HL-60/S4 (cell line): ENCODE measurements around the gene LIMS1.
"Not testable (repeated sequence)": the region's sequence is repeated elsewhere in the genome, so short reads cannot be mapped to it uniquely, and the experiment has no call there.

Experiments
- in situ Hi-C: fragments of 300-500 bp; cut with MboI; formaldehyde crosslinking; loops from 2 replicates; pipeline ENCODE4 v1.14.3; 2022; ENCODE audit warnings: low sequenced_read_pairs

The LIMS1 gene

GRCh38 chr2:108654521-108655125 lies 120.4 kb downstream of the LIMS1 start:
- in situ Hi-C loops: not testable (repeated sequence)

DNA sequence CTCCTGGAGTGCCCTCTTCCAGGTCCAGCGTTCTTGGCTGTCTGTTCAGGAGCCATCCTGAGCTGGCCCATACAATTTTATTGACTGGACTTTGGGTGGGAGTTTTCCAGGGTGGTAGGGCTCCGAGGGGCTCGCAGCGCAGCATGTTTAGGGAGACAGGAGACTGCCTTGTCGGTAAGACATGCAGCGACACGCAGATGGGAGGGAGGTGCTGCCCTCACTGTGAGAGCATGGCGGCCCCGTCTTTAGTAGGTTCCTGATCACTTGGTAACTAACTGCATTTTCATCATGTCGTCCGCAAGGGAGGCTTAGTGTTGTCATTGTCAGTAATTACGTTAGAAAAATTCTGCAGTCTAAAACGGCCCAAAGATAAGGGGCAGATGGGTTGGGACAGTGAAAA lies 121.0 kb downstream of the LIMS1 start:
- in situ Hi-C loops: not testable (repeated sequence)

- in situ Hi-C loops: not testable (repeated sequence)
These were observed 122.0 kb downstream of the LIMS1 start for GRCh38 chr2:108656282-108656681.

DNA sequence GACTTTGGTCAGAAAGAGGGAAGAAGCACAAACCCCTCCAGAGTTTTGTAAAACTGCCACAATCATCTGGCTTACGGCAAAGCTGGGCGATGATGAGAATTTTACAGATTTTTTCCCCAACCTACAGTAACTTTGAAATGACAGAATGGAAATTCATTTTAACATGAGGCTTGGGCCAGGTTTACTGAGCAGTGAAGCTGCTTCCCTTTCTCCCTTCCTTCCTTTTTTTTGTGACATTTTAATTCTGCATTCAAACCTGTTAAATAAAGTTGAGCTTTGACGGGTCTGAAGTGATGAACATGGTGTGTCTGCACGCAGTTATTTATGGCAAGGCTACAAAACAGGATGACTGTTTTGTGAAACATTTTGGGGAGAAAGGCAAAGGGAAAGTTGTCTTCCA lies 123.2 kb downstream of the LIMS1 start:
- in situ Hi-C loops: not testable (repeated sequence)

GRCh38 chr2:108658553-108658952 lies 124.3 kb downstream of the LIMS1 start:
- in situ Hi-C loops: not testable (repeated sequence)

DNA sequence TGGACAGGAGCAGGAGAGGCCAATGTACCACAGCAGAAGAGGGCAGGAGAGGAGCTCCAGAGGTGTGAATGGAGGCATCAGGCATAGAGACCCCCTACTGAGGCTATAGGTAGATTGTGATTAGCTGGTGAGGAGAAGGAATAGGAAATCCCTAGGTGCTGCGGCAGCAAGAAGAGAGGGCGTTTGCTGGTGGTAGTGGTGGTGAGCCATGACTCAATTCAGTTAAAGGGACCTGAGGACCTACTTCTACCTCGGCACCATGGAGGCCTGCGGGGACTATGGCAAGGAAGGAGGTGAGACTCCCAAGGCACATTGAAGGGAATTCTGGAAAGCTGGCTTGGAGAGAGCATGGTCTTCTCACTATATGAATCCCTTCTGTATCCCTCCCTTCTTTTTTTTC lies 127.2 kb downstream of the LIMS1 start:
- in situ Hi-C loops: not testable (repeated sequence)

GRCh38 chr2:108662207-108662612 lies 127.9 kb downstream of the LIMS1 start:
- in situ Hi-C loops: not testable (repeated sequence)

- in situ Hi-C loops: not testable (repeated sequence)
These were observed 129.1 kb downstream of the LIMS1 start for GRCh38 chr2:108663346-108663745.

DNA sequence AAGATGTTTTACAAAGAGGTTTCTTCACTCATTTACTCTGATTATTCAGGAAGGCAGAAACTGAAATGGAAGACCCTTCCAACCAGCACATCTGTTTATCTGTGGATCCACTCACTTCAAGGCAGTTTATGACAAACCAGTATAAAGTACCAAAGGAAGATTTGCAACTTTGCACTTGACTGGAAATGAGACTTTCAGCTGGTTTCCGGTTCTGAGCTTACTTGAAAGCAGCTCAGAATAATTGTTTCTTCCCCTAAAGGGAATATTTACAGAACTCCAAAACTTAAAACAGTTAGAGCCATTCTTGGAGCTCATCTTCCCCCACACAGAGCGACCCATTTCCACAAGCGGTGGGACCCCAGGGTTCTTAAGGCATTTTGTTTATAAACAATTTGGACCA lies 129.8 kb downstream of the LIMS1 start:
- in situ Hi-C loops: not testable (repeated sequence)

- in situ Hi-C loops: not testable (repeated sequence)
These were observed 130.7 kb downstream of the LIMS1 start for GRCh38 chr2:108664979-108665378.

DNA sequence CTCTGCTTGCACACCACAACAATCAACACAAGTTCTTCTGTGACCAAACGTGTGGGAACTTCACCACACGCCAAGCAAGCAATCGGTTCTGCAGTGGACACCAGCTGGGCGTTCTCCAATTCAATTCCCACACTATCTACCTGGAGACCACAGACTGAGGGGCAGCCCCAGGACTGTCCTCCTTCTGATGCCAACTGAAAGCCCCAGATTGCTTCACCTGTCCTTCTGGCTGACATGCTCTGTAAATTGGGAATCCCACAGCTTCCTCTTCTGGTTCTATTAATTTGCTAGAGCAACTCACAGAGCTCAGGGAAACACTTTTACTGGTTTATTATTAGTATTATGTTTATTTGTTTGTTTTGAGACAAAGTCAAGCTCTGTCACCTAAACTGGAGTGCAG lies 131.7 kb downstream of the LIMS1 start:
- in situ Hi-C loops: not testable (repeated sequence)

- in situ Hi-C loops: not testable (repeated sequence)
These were observed 132.9 kb downstream of the LIMS1 start for GRCh38 chr2:108667140-108667539.

GRCh38 chr2:108670282-108670681 lies 136.0 kb downstream of the LIMS1 start:
- in situ Hi-C loops: not testable (repeated sequence)

DNA sequence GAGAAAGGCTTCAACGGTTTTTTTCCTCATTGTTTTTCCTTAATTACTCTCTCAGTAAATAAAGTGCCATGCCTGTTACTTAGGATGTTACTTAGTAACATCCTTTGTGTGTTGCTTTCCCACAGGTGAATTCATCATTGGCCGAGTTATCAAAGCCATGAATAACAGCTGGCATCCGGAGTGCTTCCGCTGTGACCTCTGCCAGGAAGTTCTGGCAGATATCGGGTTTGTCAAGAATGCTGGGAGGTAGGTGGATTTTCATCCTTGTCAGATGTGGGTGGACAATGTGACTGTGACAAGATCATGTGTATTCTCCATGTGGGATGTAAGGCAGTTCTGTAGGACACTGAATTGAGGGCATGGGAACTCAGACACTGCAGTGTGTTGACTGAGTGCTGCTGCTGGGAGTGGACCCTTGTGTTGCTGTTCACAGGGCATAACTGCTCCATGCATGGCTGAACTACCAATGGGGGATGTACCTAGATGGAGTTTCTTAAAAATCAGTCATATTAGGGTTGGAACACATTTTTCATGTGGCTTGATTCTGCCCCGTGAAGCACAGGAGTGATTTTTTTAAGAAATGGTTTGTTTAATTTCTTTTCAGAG lies 138.0 kb downstream of the LIMS1 start:
- in situ Hi-C loops: not testable (repeated sequence)

DNA sequence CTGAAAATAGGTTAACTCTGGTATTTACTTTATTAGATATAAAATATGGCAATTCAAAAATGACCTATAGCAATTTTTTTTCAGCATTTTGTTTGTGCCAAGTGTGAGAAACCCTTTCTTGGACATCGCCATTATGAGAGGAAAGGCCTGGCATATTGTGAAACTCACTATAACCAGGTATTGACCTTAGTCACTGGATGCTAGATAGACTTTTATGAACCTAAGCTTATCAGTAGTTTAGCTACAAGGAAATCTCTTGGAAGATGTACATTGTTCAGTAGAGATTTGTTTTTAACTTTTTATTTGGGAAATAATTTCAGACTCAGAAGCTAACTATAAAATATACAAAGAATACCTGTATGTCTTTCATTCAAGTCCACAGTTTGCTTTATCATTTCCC lies 142.3 kb downstream of the LIMS1 start:
- in situ Hi-C loops: not testable (repeated sequence)

- in situ Hi-C loops: not testable (repeated sequence)
These were observed 143.0 kb downstream of the LIMS1 start for GRCh38 chr2:108677239-108677744.

DNA sequence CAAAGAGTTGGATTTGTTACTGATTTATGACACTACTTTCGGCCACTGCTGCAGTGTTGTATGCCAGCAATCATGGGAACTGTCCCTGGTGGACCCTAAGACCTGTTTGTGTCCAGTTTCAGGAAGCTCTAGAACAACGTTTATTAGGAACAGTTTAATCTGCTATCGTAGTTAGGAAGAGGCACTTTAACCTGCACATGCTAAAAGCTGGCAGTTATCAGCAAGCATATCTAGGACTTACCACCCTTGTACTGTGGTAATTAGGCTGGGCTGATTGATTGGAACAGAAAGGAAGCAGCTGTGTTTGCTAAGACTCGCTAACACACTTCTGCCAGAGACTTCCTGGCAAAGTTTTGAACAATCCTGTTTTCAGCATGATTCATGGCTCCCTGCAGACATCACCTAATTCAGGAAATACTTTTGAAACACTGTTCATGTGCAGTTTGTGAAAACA lies 144.0 kb downstream of the LIMS1 start:
- in situ Hi-C loops: not testable (repeated sequence)

- in situ Hi-C loops: not testable (repeated sequence)
These were observed 146.5 kb downstream of the LIMS1 start for GRCh38 chr2:108680805-108681204.

- in situ Hi-C loops: not testable (repeated sequence)
These were observed 154.8 kb downstream of the LIMS1 start for GRCh38 chr2:108688818-108689756.

DNA sequence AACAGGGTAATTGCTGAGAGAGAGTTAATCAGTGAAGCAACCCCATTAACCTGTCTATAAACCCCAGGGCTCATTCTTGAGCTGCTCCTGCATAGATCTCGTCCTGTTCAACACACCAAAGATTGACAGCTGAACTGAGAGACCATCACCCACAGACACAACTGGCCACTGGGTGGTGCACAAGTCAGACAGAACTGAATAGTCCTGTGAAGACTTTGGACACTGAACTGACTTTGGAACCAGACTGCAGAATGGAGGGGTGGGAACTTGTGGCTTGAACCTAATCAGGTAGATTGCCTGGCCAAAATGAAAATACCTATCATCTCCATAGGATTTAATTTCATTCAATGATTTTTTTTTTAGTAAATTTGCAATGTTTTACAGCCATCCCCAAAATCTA lies 155.7 kb downstream of the LIMS1 start:
- in situ Hi-C loops: not testable (repeated sequence)

GRCh38 chr2:108691447-108691846 lies 157.2 kb downstream of the LIMS1 start:
- in situ Hi-C loops: no loop called here
